WTC11 (cell line): Measurements from ENCODE around the gene OTUD6A. TPM values are rescaled to one million over a fixed set of nuclear protein-coding genes. Genes with fewer than 3 reads are reported as not detected.

Experiments used
- ATAC-seq: fragments of 200-7000 bp; cut with Tn5 transposase; 2 replicates; pipeline ENCODE4 v1.10.0; 2021; ENCODE audit warnings: mild to moderate bottlenecking, moderate library complexity
- CTCF ChIA-PET: fragments of 300-600 bp; sonication (Branson Sonifier 250); formaldehyde crosslinking; loops from one replicate; lab custom pipeline; 2021; ENCODE audit warnings: antibody characterized with exemption; lab: Charles Lee
- POLR2A ChIA-PET: fragments of 350-600 bp; sonication (Branson Sonifier 250); formaldehyde crosslinking; loops from one replicate; lab custom pipeline; 2021; ENCODE audit warnings: antibody characterized with exemption; lab: Charles Lee
- DNase-seq: peaks from one replicate; pipeline ENCODE4 v3.0.0; 2021; ENCODE audit warnings: low spot score
- H3K27ac Mint-ChIP-seq: 2 replicates; pipeline ENCODE4 v1.8.0; 2021; ENCODE audit warnings: mixed read lengths
- H3K27me3 Mint-ChIP-seq: 2 replicates; pipeline ENCODE4 v1.8.0; 2021; ENCODE audit warnings: low read depth, mild to moderate bottlenecking, moderate library complexity, mixed read lengths
- H3K36me3 Mint-ChIP-seq: 2 replicates; pipeline ENCODE4 v1.8.0; 2021; ENCODE audit warnings: mixed read lengths
- H3K4me1 Mint-ChIP-seq: 2 replicates; pipeline ENCODE4 v1.8.0; 2022; ENCODE audit warnings: mixed read lengths
- H3K4me3 Mint-ChIP-seq: 2 replicates; pipeline ENCODE4 v1.8.0; 2021; ENCODE audit warnings: mild to moderate bottlenecking, moderate library complexity, mixed read lengths
- H3K9me3 Mint-ChIP-seq: 2 replicates; pipeline ENCODE4 v1.8.0; 2021; ENCODE audit warnings: mixed read lengths
- ATF3 ChIP-seq: sonication (generic); formaldehyde crosslinking; conservative IDR thresholded peaks from 2 replicates; pipeline ENCODE4 v1.8.1; 2022; ENCODE audit warnings: mild to moderate bottlenecking, missing genetic modification reagents
- ATF6 ChIP-seq: sonication (generic); formaldehyde crosslinking; IDR thresholded peaks from 2 replicates; pipeline ENCODE4 v1.8.1; 2023; ENCODE audit warnings: mild to moderate bottlenecking, missing genetic modification reagents
- CREB1 ChIP-seq: sonication (generic); formaldehyde crosslinking; IDR thresholded peaks from 2 replicates; pipeline ENCODE4 v1.8.0; 2023; ENCODE audit warnings: mild to moderate bottlenecking, missing genetic modification reagents
- E2F5 ChIP-seq: sonication (generic); formaldehyde crosslinking; IDR thresholded peaks from 2 replicates; pipeline ENCODE4 v1.8.1; 2022; ENCODE audit warnings: mild to moderate bottlenecking, moderate library complexity, missing genetic modification reagents
- ETV6 ChIP-seq: sonication (generic); formaldehyde crosslinking; IDR thresholded peaks from 2 replicates; pipeline ENCODE4 v1.8.1; 2022; ENCODE audit warnings: mild to moderate bottlenecking, missing genetic modification reagents
- GRHL2 ChIP-seq: fragments of 250-450 bp; sonication (Bioruptor Pico); IDR thresholded peaks from 2 replicates; pipeline ENCODE4 v1.8.0; 2022; ENCODE audit warnings: mild to moderate bottlenecking, moderate library complexity; ENCODE audit not compliant: insufficient replicate concordance, severe bottlenecking
- JAZF1 ChIP-seq: fragments of 250-450 bp; sonication (Bioruptor Pico); IDR thresholded peaks from 2 replicates; pipeline ENCODE4 v1.9.0; 2021; ENCODE audit warnings: moderate library complexity, mild to moderate bottlenecking, inconsistent platforms
- KAT7 ChIP-seq: sonication (generic); formaldehyde crosslinking; IDR thresholded peaks from 2 replicates; pipeline ENCODE4 v1.8.1; 2023; ENCODE audit warnings: missing genetic modification reagents, mild to moderate bottlenecking, borderline replicate concordance
- MLX ChIP-seq: sonication (generic); formaldehyde crosslinking; IDR thresholded peaks from 2 replicates; pipeline ENCODE4 v1.8.1; 2023; ENCODE audit warnings: mild to moderate bottlenecking, missing genetic modification reagents, moderate library complexity
- MYBL2 ChIP-seq: sonication (generic); formaldehyde crosslinking; IDR thresholded peaks from 2 replicates; pipeline ENCODE4 v1.8.1; 2023; ENCODE audit warnings: mild to moderate bottlenecking, moderate library complexity, missing genetic modification reagents
- NFYB ChIP-seq: sonication (generic); formaldehyde crosslinking; conservative IDR thresholded peaks from 2 replicates; pipeline ENCODE4 v1.8.0; 2022; ENCODE audit warnings: low read depth, missing genetic modification reagents
- NR1H2 ChIP-seq: sonication (generic); formaldehyde crosslinking; IDR thresholded peaks from 2 replicates; pipeline ENCODE4 v1.9.0; 2021; ENCODE audit warnings: mild to moderate bottlenecking, moderate library complexity, missing genetic modification reagents
- PRRX2 ChIP-seq: fragments of 250-450 bp; sonication (Bioruptor Pico); IDR thresholded peaks from 2 replicates; pipeline ENCODE4 v1.8.0; 2021; ENCODE audit warnings: mild to moderate bottlenecking
- RELA ChIP-seq: sonication (generic); formaldehyde crosslinking; IDR thresholded peaks from 2 replicates; pipeline ENCODE4 v1.8.1; 2022; ENCODE audit warnings: missing genetic modification reagents, mild to moderate bottlenecking, borderline replicate concordance
- SOX15 ChIP-seq: fragments of 250-450 bp; sonication (Bioruptor Pico); IDR thresholded peaks from 2 replicates; pipeline ENCODE4 v1.9.0; 2021; ENCODE audit warnings: mild to moderate bottlenecking
- USF1 ChIP-seq: sonication (generic); formaldehyde crosslinking; IDR thresholded peaks from 2 replicates; pipeline ENCODE4 v1.8.0; 2022; ENCODE audit warnings: mild to moderate bottlenecking, missing genetic modification reagents
- ZMAT4 ChIP-seq: fragments of 250-450 bp; sonication (Bioruptor Pico); IDR thresholded peaks from 2 replicates; pipeline ENCODE4 v1.9.0; 2021; ENCODE audit warnings: mild to moderate bottlenecking
- ZNF121 ChIP-seq: sonication (generic); formaldehyde crosslinking; IDR thresholded peaks from 2 replicates; pipeline ENCODE4 v1.8.0; 2023; ENCODE audit warnings: missing genetic modification reagents
- ZNF138 ChIP-seq: sonication (generic); formaldehyde crosslinking; conservative IDR thresholded peaks from 2 replicates; pipeline ENCODE4 v1.8.1; 2022; ENCODE audit warnings: mild to moderate bottlenecking, moderate library complexity, missing genetic modification reagents
- ZNF671 ChIP-seq: fragments of 250-450 bp; sonication (Bioruptor Pico); IDR thresholded peaks from 2 replicates; pipeline ENCODE4 v1.8.0; 2021; ENCODE audit warnings: mild to moderate bottlenecking
- ZSCAN18 ChIP-seq: fragments of 250-450 bp; sonication (Bioruptor Pico); IDR thresholded peaks from 2 replicates; pipeline ENCODE4 v2.1.2; 2022; ENCODE audit warnings: mild to moderate bottlenecking, moderate library complexity
- total RNA-seq: library from RNA; stranded (reverse); gene quantifications from 3 replicates; pipeline ENCODE4 v1.2.3, GENCODE V29; 2021

The OTUD6A gene
- total RNA-seq, 1 experiment from 2014 or later, result 0.13 TPM

- no peak for DNase-seq
- ChIA-PET POLR2A (no interaction called here), CTCF (no interaction called here)
- no peaks in the 10 kb centered on the region for H3K9me3 Mint-ChIP-seq
- H3K36me3 Mint-ChIP-seq, result no peaks in the 10 kb centered on the region
- no peaks in the 10 kb centered on the region for H3K4me1 Mint-ChIP-seq
- H3K27me3 Mint-ChIP-seq, result peaks cover 4% of the 10 kb centered on the region
- no peak overlapping the region for H3K4me3 Mint-ChIP-seq
- no peak overlapping the region for H3K27ac Mint-ChIP-seq
- TF ChIP-seq KAT7 (CRISPR knock-in tag) (no peak), ZMAT4 (no peak), ZNF121 (CRISPR knock-in tag) (no peak), NFYB (CRISPR knock-in tag) (no peak), CREB1 (CRISPR knock-in tag) (no peak), ZNF671 (CRISPR knock-in tag) (no peak), ATF6 (CRISPR knock-in tag) (no peak), ZNF138 (CRISPR knock-in tag) (no peak), NR1H2 (CRISPR knock-in tag) (no peak)
- no peak for ATAC-seq
These were observed 12.9 kb upstream of the OTUD6A start for GRCh38 chrX:70049406-70049805.

GRCh38 chrX:70049925-70050324 lies 12.3 kb upstream of the OTUD6A start, which contains the start of gene AWAT2:
Gene AWAT2 (minus strand): TSS chrX:70049938. CDS start chrX:70049932, 6 bp downstream.
- H3K27me3 Mint-ChIP-seq, result peaks cover 4% of the 10 kb centered on the region
- TF ChIP-seq ETV6 (CRISPR knock-in tag) (no peak), E2F5 (CRISPR knock-in tag) (no peak), ATF3 (CRISPR knock-in tag) (no peak), JAZF1 (CRISPR knock-in tag) (no peak)
- DNase-seq (no peak), ATAC-seq (no peak)
- H3K36me3 Mint-ChIP-seq, result no peaks in the 10 kb centered on the region
- ChIA-PET POLR2A (no interaction called here), CTCF (no interaction called here)
- H3K4me3 Mint-ChIP-seq, result no peak within 1 kb of the TSS
- no peaks in the 10 kb centered on the region for H3K9me3 Mint-ChIP-seq
- H3K27ac Mint-ChIP-seq, result no peak within 1 kb of the TSS
- H3K4me1 Mint-ChIP-seq, result no peaks in the 10 kb centered on the region

- no peaks in the 10 kb centered on the region for H3K36me3 Mint-ChIP-seq
- CTCF ChIA-PET, result no interaction called here
- peaks cover 4% of the 10 kb centered on the region; the same call in 1 of the 2 replicates for H3K27me3 Mint-ChIP-seq
- no peaks in the 10 kb centered on the region for H3K9me3 Mint-ChIP-seq
- no peak overlapping the region for H3K4me3 Mint-ChIP-seq
- TF ChIP-seq PRRX2 (CRISPR knock-in tag), result no peak
- no peak for TF ChIP-seq MLX
- TF ChIP-seq MYBL2 (CRISPR knock-in tag), result no peak
- no peak for TF ChIP-seq USF1 (CRISPR knock-in tag)
- no peak for TF ChIP-seq ZSCAN18 (CRISPR knock-in tag)
- no peak for TF ChIP-seq SOX15
- no peak for TF ChIP-seq RELA (CRISPR knock-in tag)
- no peak for TF ChIP-seq GRHL2 (CRISPR knock-in tag)
- TF ChIP-seq, all 79 proteins: peak for 0
- Mint-ChIP-seq H3K27ac (no peak overlapping the region), H3K4me1 (no peaks in the 10 kb centered on the region)
- DNase-seq (no peak), ATAC-seq (no peak)
- POLR2A ChIA-PET, result no interaction called here
These were observed 9.2 kb upstream of the OTUD6A start for GRCh38 chrX:70052895-70053615.
